NCI-H1048 (cell line): ENCODE results near the gene S100PBP.
"Not testable (repeated sequence)": the region's sequence is repeated elsewhere in the genome, so short reads cannot be mapped to it uniquely, and the experiment has no call there.

ENCODE experiments used
- DNase-seq: peaks from one replicate; lab custom pipeline; 2025; lab: John Stamatoyannopoulos, UW

Gene S100PBP

GRCh38 chr1:32784817-32785216 is 32.6 kb upstream of the S100PBP start:
- DNase-seq: no peak

GRCh38 chr1:32786856-32787255 is 30.6 kb upstream of the S100PBP start:
- DNase-seq: no peak

- DNase-seq: not testable (repeated sequence)
These were observed 28.1 kb upstream of the S100PBP start for GRCh38 chr1:32789356-32789755.

DNA sequence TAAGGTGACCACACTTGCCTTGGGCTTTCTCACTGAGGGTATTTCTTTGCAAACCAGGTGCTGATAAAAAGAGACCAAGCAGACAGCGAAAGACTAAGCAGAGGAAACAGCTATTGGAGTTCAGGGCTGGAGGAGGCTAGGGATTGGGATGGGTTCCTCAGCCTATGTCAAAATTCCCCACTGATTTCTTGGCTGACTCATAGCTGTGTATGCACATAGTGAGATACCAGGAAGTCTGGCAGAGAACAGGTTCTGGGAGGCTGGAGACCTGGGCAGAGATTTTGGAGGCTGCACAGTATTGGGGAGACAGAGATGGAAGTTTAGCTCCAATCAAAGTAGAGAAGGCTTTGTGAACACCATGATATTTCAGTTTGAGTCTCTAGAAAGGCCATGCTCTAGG is 25.6 kb upstream of the S100PBP start:
- no peak for DNase-seq

- not testable (repeated sequence) for DNase-seq
These were observed 21.7 kb upstream of the S100PBP start for GRCh38 chr1:32795763-32796162.

GRCh38 chr1:32797456-32797855 is 20.0 kb upstream of the S100PBP start:
- DNase-seq: no peak

GRCh38 chr1:32798191-32798590 is 19.3 kb upstream of the S100PBP start:
- DNase-seq: no peak

DNA sequence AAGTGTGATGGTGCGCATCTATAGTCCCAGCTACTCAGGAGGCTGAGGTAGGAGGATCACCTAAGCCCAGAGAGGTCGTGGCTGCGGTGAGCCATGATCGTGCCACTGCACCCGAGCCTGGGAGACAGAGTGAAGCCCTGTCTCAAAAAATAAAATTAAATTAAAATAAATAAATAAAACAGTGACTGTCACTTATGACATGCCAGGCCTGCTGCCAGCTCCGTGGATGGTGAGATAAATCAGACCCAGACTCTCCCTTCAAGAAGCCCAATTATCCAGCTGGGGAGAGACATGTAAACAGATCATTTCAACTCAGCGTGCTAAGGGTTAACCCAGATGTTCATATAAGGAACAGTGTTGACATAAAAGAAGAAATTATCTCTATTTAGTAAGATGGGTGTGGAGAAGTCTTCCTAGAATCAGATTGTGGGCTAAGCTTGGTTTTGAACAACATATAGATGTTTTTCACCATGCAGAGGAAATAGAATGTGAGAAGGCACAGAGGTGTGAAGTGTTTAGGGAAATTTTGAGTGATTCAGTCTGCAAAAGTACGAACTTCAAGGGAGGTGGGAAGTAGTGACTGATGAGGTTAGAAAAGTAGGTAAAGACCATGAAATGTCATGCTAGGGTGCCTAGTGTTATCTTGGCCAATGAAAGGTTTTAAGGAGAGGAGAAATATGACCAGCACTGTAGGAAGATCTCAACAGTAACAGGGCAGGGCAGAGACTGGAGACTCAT is 18.6 kb upstream of the S100PBP start:
- DNase-seq: no peak

DNA sequence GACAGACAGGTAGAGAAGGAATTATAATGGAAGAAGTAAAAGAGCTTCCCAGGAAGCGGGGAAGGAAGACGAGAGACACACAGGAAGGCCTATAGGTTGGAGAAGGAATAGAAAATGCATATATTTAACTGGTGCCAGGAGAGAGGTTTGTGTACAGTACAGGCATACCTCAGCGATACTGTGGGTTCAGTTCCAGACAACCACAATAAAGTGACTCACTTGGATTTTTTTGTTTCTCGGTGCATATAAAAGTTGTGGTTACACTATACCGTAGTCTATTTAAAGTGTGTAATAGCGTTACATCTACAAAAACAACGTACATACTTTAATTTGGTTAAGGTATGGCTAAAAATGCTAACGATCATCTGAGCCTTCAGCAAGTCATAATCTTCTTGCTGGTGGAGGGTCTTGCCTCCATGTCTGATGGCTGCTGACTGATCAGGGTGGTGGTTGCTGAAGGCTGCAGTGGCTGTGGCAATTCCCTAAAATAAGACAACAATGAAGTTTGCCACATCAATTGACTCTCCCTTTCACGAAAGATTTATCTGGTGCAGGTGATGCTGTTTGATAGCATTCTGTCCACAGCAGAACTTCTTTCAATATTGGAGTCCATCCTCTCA is 16.2 kb upstream of the S100PBP start:
- no peak for DNase-seq

DNA sequence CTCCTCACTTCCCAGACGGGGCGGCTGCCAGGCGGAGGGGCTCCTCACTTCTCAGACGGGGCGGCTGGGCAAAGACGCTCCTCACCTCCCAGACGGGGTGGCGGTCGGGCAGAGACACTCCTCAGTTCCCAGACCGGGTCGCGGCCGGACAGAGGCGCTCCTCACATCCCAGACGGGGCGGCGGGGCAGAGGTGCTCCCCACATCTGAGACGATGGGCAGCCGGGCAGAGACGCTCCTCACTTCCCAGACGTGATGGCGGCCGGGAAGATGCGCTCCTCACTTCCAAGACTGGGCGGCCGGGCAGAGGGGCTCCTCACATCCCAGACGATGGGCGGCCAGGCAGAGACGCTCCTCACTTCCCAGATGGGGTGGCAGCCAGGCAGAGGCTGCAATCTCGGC is 13.0 kb upstream of the S100PBP start:
- DNase-seq: not testable (repeated sequence)

DNA sequence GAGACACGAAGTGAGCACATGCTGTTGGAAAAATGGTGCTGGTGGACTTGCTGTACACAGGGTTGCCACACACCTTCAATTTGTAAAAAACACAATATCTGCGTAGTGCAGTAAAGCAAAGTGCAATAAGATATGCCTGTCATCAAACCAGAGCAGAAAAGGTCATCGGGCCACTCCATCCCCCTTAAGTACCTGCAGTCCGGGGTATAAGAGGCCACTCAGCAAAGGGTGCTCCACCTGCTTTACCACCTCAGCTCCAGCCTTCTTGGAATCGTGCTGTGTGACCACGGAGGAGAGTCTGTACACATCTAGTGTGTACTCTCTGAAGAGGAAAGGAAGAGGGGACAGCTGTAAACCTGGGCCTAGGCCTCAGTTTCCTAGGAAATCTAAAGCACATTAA is 11.2 kb upstream of the S100PBP start:
- DNase-seq: no peak

GRCh38 chr1:32806910-32807523 is 10.4 kb upstream of the S100PBP start:
- no peak for DNase-seq

DNA sequence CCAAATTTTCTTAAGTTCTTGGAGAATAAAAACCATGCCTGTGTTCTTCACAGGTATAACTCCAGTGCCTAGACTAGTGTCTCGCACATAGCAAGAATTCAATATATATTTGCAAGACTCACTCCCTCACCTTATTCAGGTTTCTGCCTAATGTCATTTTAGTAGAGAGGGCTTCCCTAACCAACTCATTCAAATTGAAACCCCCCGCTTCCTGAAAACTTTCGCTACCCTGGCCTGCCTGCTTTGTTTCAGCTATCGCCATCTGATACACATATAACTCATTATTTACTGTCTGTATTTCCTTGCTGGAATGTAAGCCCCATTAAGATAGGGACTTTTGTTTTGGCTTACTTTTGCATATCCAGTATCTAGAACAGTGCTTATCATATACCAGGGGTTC is 8.9 kb upstream of the S100PBP start:
- DNase-seq: no peak

DNA sequence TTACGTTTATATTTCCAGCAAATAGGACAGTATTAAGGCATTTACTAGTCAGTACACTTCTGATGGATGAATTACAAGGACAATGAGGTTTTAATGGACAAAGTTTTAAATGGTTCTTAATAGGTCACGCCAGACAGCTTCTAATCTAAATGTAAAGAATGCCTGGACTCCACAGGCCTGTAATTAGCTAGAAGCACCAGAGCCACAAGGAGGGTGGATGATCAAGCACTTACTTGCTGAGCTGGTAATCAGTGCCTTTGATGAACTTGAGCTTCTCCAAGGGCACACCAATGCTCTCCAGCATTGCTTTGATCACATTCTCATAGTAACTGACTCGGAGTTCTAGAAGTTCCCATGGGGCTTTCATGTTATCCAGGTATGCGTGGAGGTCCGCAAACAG is 7.1 kb upstream of the S100PBP start:
- DNase-seq: no peak

GRCh38 chr1:32811265-32811664 is 6.2 kb upstream of the S100PBP start:
- no peak for DNase-seq

DNA sequence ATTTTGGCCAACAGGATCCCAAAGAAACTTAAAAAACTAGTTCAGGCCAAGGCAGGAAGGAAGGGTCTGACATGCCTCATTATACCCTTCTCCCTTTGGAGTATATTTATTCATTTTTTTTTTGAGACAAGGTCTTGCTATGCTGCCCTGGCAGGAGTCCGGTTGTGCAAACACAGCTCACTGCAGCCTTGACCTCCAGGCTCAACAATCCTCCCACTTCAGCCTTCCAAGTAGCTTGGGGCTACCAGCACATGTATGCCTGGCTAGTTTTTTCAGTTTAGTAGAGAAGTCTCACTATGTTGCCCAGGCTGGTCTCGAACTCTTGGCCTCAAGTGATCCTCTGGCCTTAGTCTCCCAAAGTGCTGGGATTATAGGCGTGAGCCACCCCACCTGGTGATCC is 5.5 kb upstream of the S100PBP start:
- DNase-seq: no peak

- no peak for DNase-seq
These were observed 3.3 kb upstream of the S100PBP start for GRCh38 chr1:32813941-32814739.

DNA sequence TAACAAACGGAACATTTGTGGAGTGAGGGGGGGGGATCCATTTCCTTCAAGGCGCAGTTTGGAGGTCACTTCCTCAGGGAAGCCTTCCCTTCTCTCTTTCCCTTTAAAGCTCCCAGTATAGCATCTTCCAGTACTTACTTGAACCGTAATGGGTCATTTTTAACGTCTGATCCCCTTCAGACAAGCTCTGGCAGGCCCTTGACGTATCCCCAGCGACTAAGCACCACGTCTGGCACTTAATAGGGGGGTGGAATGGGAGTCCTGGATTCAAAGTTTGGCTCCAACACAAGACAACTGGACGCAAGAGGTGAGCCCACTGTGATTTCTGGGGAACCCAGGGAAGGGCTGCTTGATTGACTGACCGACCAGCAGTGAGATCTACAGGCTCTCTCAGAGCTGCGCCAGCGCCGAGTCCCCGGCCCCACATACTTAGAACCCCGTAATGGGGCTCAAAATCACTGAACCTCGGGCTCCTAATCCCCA is 736 bp upstream of the S100PBP start:
- DNase-seq: no peak

DNA sequence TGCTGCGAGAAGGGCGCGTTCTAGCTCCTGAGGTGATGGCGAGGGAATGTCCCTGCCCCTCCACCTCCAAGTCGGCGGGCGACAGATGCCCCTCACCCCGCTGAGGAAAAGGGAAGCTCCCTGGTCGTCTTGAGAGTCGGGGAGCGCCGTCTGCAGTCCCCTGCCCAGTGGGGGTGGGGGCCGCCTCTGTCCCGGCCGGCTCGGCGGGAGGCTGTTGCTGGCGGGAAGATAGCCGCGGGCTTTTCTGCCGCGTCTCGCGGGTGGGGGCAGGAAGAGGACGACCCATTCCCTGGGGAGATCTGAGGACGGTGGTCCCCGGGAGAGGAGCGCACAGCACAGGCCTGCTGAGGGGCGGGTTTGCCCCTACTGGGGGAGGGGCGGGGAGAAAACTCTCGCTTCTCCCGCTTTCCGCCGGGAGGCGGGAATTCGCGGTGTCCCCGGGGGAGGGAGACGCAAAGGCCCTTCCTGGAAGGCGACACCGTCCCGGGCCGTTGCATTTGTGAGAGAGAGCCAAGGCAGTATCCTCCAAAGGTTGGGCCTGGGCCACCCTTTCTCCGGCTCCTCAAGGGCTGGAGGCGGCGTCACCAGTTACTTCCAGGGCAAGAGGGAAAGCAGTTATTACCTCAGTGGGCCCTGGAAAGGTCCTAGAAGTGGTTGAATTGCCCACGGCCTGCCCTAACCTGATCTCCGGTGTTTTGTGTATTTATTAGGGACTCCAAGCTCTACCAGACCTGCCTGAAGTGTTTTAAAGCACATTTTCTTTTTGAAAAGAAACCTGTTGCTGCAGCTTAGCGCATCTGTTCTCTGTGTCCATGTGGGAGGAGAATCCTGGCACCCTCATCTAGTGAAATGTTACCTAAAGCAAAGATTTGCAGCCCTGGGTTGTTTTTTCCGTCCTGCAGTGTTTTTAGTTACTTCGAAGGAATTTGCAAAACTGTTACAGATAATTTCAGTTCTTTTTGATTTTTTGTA is 648 bp downstream of the S100PBP start:
- peak; percentile 29 for DNase-seq

- no peak for DNase-seq
These were observed 1.5 kb downstream of the S100PBP start for GRCh38 chr1:32818804-32819541.

DNA sequence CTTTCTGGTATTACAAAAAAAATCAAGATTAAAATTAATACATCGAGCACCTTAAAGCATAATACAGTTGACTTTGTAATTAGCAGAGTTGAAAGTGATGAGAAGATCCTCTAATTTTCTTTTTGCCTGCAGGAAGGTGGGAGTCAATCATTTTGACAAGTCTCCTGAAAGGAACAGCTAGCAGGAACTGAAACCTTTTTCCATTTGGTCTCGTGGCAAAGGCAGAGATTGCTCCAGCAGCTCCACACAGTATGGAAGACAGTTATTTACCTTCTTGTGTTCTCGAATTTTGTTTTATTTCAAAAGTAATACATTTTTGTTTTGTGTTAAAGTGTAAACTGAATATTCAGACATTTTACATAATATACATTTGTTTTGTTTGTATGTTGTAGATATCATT is 7.7 kb downstream of the S100PBP start:
- no peak for DNase-seq
